Hypothalamus (tissue), 51 donors: Measurements from ENCODE around the gene RNASET2.
A peak's percentile ranks its signal among the peaks of the same experiment; 100 is the strongest.
"Not testable (repeated sequence)": the region's sequence is repeated elsewhere in the genome, so short reads cannot be mapped to it uniquely, and the experiment has no call there.

Experiments
- DNase-seq, 51 donors: peaks; one replicate each; lab custom pipeline; 2025; lab: John Stamatoyannopoulos, UW

The RNASET2 gene

DNA sequence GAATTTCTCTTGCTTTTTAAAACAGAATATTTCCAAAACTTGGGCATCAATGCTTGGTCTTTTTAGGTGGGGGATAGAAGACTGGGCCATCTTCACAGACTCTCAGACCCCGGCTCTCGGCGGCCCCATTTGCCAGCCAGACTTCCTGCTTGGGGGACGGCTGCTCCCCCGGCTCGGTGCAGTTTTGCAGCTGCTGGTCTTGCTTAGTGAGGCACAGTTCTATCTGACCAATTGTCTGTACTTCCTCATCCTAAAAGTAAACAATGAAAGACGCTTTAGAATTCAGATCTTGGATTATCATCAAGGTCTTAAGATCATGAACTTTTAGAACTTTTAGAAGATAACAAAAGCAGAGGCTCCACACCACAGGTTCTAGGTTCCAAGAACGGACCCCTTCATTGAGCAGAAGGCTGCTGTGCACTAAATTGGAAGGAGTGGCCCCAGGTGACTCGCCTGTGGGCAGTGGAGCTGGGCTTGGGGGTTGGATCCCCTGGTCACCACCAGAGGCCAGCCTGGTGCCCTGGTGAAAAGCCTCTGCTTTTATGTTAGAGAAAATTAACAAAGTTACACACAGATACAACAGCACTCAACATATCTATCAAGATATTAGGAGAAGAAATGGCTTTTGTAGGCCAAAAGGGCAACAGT is 26.7 kb downstream of the RNASET2 start:
- DNase-seq: no peak

DNA sequence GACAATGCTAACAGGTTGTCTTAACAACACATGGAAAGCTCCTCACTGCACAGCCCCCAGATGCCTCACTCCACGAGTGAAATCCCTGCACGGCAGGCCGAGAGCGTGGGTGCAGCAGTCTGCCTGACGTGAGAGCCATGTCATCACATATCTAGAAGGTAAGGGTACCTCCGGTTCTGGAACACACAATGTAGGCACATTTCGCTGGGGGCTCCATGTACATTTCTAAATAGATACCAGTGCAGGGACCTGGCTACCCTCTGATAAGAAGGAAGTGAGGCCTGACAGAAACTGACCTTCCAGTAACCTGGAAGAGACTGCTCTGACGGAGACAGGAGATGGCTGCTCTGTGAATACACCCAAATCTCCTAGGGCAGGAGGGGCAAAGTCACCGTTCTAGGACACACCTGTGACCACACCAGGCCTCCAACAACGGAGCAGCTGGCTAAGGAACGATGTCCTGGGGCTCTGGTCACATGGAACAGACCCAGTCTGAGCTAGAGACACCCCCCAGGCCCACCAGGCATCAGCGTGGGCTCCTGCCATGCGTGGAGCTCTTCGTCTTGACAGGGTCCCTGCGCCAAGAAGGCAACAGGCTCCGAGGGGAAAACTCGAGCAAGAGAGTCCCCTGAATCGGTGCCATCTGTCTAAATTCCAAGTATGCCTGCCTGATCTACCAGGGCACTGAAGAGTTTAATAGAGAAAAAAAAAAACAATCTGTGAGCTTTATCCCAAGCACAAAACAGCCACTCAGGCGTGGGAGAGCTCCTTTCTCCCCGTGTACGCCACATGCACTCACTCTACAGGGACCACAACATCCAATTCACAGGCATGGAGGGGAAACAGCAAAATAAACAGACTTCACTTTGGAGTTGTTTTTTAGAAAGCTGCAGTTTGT is 27.5 kb downstream of the RNASET2 start:
- peak in 1 of 51 donors; percentile 20 for DNase-seq

DNA sequence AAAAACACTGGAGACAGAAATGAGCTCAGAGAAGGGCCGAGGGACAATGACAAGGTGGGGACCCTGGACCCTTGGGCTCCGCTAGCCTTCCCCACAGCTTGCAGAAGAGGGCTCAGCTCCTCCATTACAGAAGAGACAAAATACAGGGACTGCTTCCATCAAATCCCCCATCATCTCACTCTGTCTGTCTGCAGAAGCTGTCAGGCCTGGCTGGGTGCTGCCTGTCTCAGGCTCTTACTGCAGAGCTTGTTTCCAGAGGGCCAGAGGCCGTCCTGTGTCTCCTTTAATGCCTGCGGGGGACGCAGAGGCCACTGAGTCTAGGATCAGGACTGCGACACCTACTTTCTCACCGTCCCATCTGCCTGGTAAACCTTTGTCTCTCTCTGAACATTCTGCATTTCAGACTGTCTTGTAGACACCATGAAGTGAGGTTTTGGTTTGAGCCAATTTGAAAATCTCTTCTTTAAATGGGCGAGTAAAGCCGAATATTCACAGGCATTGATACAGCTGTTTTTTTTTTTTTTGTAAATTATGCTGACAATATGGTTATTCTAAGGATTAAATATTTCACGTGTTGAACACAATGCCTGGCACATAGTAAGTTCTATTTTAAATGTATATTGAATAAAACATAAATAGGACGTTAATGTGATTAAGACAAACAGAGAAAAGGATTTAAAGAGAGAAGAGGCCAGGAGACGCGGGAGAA is 28.3 kb downstream of the RNASET2 start:
- DNase-seq: no peak

DNA sequence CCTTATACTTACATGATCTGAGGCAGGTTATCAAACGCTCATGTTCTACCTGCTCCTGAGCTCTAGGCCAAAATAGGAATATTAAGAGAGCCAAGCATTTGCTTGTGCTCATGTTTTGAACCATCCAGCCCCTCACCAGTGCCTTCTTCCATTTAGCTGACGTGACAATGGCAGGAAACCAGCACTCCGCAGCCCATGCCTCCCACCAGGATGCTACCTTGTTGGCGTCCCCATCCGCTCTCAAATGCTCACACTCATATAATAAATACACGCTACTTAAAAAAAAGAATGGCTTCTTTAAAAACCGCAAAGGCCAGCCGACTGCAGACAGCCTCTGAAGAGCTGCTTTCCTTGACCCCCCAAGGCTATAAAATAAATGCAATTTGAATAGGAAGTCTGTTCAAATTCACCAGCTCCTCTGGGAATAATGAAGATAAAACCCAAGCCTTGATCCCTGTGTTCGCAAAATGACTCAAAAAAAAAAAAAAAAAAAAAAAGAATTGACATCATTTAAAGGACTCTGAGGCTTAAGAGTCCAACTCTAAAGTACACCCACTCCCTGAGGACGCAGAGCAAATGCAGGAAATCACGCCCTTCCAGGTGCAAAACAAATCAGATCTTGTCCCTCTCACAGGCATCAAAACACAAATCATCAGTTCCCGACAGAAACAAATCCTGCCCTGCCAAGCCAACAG is 29.0 kb downstream of the RNASET2 start:
- no peak for DNase-seq

DNA sequence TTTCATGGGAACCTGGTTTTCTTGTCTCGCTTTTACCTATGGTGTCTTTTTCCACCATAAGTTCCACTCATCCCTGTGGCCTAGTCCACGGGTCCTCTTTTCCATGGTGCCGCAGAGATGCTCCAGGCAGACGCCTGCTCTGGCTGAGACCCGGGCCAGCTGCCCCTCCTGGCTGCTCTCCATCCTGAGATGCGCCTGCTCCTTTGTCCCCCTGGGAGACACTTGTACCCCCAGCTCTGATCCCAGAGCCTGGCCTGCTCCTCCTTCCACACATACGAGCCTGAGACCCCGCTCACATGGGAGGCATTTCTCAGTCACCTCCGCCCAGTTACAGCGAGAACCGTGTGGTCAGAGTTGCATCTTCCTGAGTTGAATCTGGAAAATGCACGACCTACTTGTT is 29.6 kb downstream of the RNASET2 start:
- no peak for DNase-seq

DNA sequence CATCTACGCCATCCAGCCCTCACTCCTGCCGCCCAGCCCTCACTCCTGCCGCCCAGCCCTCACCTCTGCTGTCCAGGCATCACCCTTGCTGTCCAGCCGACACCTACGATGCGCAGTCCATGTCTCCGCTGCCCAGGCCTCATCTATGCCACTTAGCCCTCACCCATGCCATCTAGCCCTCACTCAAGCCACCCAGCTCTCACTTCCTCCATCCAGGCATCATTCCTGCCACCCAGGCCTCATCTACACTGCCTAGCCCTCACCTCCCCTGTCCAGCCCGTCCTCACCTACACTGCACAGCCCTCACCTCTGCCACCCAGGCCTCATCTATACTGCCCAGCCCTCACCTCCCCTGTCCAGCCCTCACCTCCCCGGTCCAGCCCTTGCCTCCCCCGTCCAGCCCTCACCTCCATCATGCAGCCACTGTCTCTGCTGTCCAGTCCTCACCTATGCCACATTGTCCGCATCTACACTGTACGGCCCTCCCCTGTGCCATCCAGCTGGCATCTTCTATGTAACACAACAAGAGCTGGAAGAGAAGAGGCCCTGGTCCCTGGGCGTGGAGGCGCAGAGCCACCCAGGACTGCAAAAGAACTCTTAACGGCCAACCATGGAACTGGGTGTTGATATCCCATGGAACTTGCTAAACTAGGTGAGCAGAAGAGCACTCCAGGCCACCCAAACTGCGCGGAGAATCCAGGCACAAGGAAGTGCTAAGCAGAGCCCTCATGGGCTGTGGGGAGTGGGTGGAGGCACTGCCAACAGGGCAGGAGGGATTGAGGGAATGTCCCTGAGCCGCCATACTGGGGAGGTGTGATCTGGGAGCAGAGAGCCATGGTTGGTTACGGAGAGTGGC is 31.0 kb downstream of the RNASET2 start:
- no peak for DNase-seq

DNA sequence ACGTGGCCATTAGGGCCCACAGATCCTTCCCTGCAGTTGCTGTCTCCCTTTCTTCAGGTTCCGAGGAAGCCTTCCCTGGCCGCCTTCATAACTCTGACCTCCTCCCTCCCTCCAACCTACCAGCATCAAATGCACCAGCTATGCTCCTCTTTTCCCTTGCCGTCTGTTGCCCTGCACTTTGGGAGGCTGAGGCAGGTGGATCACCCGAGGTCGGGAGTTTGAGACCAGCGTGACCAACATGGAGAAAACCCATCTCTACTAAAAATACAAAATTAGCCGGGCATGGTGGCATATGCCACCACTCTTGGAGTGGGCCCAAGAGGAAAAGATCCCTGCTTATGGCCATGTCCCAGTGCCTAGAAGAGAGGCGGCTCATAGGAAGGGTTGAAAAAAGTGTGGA is 31.8 kb downstream of the RNASET2 start:
- DNase-seq: no peak

DNA sequence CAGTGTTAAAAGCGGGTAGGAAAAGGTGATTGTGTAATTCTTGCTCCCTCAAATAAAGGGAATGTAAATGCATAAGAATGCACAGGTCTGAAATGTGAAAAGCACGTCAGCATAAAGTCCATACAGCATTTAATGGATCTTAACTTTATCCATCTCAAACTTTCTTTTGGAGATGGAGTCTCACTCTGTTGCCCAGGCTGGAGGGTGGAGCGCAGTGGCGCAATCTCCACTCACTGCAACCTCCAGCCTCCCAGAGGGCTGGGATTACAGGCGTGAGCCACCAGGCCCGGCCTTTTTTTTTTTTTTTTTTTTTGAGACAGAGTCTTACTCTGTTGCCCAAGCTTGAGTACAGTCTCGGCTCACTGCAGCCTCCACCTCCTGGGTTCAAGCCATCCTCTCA is 33.4 kb downstream of the RNASET2 start:
- DNase-seq: no peak

DNA sequence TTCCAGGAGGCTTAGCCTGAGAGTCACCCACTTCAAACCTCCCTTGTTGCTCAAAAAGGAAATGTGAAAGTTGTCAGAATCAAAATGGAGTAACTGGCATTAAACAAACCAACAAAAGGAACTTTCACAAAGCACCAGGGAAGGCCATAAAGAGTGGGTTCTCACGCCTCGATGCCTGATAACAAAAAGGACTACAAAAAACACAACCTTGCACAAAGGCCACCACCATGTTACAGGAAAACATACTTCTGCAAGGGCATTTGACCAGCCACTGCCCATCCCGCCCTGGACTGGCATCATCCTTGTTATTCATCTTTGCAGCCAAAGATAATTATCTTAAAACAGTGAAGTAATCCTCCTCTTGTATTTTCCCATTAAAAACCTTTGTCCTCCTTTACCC is 34.8 kb downstream of the RNASET2 start:
- no peak for DNase-seq

DNA sequence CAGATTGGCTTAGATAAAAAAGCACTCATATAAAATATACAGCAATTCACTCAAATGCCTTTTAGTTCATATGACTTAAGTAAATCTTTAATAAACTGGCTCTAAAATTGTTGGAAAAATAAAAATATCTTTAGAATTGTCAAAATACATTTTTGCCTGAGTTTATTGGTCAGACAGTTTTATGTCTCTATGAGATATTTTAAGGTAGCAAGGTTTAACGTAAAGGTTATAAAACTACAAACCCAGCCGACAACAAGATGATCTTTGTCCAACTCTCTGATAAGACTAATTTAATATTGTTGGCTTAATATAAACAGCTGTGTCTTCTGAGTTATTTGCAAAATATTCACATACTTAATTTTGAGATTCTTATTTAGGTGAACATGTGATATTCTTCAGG is 39.5 kb downstream of the RNASET2 start:
- no peak for DNase-seq

DNA sequence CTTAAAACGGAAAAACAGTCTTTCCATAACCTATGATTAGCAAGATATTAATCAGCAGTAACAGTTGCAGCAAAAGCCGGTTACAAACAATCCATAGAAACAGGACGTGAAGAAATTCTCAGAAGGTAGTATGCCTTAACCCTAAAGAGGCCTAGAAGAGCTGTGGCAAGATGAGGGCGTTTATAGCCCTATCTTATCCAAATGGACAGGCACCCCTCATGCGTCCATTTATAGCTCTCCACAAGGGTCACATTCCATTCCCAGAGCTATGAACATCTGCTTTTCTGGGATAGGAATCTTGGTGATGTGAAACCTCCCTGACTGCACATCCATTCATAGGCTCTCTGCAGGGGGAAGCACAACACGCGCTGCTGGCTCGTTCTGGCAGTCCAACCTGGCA is 40.9 kb downstream of the RNASET2 start:
- not testable (repeated sequence) for DNase-seq

DNA sequence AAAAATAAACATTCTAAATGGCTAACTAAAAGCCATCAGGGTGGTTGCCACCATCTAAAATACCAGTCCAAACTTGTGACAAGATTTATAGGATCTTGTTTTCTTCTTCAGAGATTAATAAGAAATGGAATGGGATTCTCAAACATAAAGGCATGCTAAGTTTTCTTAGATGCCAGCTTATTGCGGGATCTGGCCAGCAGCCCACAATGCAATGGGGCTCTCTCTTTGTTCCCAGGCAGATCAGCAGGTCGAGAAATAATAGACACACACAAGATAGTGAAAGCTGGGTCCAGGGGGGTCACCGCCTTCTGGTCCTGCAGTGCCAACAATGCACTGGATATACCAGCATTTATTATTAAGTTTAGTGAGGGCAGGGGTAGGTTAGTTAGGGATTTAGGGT is 41.4 kb downstream of the RNASET2 start:
- DNase-seq: not testable (repeated sequence)

DNA sequence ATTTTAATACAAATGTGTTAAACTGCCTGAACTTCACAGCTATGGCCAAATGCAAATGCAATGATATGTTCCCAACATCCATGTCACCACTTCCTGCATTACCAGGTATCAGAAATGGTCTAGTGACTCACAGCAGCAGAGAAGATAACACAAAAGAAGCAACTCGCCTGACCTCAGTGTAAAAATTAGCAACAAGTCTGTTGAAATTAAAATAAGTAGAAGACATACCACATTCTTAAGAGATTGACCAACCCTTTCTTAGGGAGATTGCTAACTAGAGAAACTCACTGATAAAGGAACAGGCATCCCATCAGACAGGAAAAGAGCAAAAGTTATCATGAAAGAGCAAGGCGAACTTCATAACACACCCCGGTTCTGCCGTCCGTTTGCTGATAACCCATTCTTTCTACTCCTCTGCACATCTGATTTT is 45.1 kb downstream of the RNASET2 start:
- DNase-seq: no peak

DNA sequence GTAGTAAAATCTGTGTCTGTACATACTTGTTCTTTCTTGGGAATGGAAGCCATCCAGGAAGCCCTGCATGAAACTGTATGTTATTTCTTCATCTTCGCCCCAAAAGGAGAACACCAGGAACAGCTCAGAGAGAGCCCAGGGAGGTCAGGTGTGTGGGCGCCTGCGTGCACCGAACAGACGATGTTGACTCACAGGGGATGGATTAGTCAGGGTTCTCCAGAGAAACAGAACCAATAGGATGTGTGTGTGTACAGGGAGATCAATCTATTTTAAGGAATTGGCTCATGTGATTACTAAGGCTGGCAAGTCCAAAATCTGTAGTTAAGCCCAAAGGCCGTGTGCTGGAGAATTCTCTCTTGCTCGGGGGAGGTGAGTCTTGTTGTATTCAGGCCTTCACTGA is 45.7 kb downstream of the RNASET2 start:
- DNase-seq: peak in 2 of 51 donors; percentile 37 to 43

DNA sequence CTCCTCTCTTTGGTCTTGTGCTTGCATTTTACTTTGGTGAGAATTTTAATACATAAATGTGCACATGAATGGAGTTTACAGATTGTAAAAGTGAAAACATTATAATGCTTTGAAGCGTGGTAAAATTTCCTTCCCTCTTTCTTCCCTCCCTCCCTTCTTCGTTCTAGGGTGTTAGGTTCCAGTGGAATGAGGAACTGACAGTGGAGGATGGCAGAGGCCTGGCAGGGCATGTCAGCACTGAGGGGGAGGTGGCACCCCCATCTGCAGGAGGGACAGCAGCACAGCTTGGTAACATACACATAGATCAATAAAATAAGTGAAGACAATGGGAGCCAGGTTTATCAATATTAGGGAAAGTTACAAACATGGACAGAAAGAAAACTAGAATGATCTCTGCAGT is 47.5 kb downstream of the RNASET2 start:
- DNase-seq: peak in 1 of 51 donors; percentile 42

DNA sequence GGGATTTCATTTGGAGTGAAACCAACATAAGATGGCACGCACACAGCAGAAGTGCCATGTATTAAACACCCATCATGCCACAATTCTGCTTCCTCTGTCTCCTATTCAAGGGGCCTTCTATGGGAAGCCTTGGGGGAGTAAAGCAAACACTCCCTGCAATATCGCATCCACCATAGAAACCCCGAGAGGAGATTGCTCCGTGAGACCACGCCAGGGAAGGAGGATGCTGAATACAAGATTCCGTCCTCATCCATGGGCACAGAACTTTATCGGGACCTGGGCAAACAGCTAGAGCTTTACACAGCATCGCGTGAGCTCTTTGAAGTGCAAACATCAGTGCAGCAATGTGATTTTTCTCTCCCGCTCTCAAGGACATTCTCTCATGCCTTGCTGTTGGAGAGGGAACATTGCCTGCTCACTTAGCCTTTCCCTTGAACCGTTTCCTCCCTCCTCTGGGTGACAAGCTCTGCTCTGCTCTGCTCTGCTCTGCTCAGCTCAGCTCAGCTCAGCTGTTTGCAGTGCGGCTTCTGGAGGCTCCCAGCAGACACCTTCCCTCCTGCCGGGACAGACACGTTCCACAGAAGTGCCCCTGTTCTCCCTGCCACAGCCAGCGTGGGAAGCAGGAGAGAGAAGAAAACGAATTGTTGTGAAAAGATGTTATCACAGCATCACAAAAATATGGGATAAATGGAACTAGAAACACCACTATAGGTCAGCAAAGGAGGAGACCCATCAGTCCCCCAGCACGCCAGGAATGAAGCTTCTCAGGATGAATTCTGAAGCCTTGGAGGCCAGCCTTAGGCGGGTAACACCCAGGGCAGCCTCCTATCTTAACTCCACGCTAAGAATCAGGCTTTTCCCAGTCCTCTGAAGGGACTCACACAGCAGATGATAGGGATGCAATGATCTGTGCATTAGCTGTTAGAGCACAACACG is 48.2 kb downstream of the RNASET2 start:
- DNase-seq: peak in 1 of 51 donors; percentile 52

DNA sequence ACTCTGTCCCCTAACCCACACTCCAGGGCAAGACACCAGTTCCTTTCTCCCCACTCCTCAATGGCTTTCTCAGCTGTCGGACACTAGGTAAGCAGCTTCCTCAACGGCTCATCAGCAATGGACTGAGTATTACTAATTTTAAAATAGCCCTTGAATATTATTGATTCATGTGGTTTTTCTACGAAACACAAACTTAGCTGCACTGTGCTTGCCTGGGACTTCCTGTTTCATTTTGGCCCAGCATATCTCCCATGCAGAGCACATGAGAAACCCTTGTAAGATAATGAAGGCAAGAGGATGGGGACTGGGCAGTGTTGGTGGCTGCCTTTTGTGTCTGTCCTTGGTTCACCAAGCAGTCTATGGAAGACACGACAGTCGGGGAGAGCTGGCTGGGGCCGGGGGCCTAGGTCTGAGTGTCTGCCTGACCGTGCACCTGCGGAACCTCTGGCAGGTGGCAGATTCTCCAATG is 48.9 kb downstream of the RNASET2 start:
- no peak for DNase-seq

DNA sequence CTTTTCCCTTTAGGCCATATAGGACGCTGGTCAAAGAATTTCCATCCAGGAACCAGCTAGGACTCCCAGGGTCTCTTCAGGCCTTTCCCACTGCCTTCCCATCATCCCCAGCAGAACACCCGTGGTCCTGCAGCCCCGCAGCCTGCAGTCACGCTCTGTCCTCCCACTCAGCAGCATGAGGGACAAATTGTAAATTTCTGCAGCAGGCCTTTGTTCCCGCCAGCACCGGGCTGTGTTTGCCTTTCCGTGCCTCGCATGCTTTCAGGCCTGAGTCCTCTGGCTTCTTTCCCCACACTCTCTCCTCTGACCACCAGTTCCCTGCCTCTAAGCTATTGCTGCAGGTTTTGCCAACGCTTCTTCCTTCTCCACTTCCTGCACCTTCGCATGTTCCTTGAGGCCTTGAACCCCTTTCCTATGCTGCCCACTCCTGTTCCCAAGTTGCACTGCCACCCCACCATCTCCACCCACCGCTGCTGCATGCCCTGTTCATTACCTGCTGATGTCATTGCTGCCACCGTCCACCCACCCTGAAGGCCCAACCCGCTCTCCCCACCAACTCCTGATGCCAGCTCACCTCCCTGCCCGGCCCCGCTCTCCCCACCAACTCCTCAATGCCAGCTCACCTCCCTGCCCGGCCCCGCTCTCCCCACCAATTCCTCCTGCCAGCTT is 49.8 kb downstream of the RNASET2 start:
- DNase-seq: peak in 2 of 51 donors; percentile 38 to 74
